ENCODE results near the gene TNFRSF12A.

Gene TNFRSF12A

DNA sequence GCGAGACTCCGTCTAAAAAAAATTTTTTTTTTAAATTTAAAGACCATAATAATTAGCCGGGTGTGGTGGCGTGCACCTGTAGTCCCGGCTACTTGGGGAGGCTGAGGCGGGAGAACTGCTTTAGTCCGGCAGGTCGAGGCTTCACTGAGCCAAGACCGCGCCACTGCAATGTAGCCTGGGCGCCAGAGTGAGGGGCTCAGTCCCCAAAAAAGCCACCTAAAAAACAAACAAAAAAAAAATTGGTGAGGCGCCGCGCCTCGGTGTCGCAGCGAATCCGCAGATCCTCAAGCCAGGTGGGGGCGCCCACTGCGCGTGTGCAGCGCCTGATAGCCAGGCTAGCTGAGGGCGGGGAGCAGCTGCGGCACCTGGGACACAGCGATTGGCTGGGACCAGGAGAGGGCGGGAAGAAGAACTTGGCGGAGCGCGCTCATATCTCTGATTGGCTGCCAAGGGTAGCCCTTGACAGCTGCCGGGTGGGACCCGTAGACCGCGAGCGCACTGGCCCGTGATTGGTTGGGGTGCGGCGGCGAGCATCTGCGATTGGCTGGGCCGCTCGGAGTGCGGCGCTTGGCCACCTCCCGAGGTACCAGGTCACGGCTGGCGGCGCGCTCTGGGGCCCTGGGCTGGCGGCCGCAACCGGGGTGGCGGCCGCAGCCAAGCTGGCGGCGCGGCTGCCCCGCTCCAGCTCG, 16.4 kb upstream of the TNFRSF12A start:
- in situ Hi-C loops (cut with MboI; ENCODE audit: low sequenced_read_pairs, unreplicated experiment), result no loop called here
- TF ChIP-seq, protein P1, sequence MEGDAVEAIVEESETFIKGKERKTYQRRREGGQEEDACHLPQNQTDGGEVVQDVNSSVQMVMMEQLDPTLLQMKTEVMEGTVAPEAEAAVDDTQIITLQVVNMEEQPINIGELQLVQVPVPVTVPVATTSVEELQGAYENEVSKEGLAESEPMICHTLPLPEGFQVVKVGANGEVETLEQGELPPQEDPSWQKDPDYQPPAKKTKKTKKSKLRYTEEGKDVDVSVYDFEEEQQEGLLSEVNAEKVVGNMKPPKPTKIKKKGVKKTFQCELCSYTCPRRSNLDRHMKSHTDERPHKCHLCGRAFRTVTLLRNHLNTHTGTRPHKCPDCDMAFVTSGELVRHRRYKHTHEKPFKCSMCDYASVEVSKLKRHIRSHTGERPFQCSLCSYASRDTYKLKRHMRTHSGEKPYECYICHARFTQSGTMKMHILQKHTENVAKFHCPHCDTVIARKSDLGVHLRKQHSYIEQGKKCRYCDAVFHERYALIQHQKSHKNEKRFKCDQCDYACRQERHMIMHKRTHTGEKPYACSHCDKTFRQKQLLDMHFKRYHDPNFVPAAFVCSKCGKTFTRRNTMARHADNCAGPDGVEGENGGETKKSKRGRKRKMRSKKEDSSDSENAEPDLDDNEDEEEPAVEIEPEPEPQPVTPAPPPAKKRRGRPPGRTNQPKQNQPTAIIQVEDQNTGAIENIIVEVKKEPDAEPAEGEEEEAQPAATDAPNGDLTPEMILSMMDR (IDR thresholded peaks at IDR 0.05; ENCODE audit: borderline replicate concordance, control extremely low read depth, extremely low read depth, insufficient read depth, missing control alignments), result peak; percentile 78
- DNase-seq (ENCODE audit: low spot score), result peak; percentile 100

DNA sequence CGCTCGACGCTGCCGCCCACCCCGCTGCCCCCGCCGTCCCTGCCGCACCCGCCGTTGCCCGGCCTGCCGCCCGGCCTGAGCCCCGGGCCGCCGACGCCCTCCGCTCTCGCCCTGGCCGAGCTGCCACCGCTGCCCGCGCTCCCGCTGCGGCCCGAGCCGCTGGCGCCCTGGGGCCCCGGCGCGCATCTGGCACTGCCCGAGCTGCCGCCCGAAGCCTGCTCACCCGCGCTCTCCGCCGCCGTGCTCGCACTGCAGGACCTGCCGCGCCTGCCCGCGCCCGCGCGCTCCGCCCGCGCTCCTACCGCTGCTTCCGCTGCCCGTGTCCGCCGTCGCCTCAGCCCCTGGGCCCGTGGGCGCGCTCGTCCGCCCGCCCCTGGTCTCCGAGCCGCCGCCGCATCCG, 15.8 kb upstream of the TNFRSF12A start:
- in situ Hi-C loops (cut with MboI; ENCODE audit: low sequenced_read_pairs, unreplicated experiment), result no loop called here
- TF ChIP-seq, protein P1 (IDR thresholded peaks at IDR 0.05; ENCODE audit: borderline replicate concordance, control extremely low read depth, extremely low read depth, insufficient read depth, missing control alignments), result no peak
- no peak for DNase-seq (ENCODE audit: low spot score)

DNA sequence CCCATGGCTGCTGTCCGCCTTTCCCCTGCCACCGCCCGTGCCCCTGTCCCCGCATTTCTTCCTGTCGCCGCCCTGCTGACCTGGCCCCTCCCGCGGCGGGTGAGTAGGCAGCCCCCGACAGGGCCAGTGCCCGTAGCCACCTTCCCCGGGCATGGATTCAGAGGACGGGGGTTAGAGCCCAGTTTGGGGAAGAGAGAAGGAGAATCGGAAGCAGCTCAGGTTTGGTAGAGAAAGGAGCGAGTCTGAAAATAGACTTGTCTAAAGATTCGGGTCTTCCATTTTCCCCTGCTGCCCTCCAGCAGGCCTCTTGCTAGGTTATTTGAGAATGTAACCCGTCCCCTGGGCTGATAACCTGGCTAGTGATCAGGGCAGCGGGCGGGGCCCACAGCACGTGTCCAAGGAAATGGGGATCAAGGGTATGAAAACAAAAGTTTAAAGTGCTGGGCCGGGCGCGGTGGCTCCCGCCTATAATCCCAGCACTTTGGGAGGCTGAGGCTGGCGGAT, 15.3 kb upstream of the TNFRSF12A start:
- in situ Hi-C loops (cut with MboI; ENCODE audit: low sequenced_read_pairs, unreplicated experiment), result no loop called here
- TF ChIP-seq, protein P1 (IDR thresholded peaks at IDR 0.05; ENCODE audit: borderline replicate concordance, control extremely low read depth, extremely low read depth, insufficient read depth, missing control alignments), result no peak
- DNase-seq (ENCODE audit: low spot score), result no peak

DNA sequence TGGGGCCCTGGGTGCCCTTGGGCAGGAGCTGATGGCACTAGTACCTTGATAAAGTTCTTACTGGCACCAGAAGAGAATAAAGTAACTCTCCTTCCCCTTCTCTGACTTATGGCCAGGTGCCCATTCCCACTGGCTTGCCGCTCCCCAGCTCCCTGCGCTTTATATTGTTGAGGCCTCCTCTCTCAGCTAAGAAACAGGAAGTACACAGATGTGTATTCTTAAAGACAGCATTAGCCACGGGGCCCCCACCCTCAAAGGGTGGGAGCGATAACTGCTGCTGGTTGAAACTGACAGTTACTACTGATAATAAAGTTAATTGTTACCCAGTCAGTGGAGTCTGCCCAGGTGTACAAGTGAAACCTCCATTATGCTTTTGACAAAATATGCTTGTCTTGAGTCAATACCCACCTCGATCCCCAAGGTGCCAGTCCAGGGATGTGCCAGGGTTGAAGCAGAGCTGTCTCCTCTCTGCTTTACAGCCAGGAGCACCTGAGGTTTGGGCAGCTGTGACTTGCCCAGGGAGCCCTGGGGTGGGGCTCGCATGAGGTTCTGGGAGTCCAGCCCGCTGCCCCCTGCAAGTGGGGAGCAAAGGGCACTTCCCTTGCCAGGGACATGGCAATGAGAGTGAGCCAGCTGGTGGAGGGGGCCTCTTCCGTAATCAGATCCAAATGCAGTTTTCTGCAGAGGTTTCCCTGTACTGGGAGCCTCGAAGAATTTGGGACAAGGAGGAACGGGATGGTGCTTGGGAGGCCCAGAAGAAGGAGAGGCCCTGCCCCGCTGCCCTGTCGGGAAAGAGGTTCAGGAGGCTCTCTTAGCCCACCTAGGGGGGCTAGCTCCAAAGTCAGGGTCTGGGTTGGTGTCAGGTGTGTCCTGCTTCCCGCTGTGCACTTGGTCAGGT, 12.9 kb upstream of the TNFRSF12A start:
- TF ChIP-seq, protein P1 (IDR thresholded peaks at IDR 0.05; ENCODE audit: borderline replicate concordance, control extremely low read depth, extremely low read depth, insufficient read depth, missing control alignments), result no peak
- in situ Hi-C loops (cut with MboI; ENCODE audit: low sequenced_read_pairs, unreplicated experiment), result no loop called here
- DNase-seq (ENCODE audit: low spot score), result no peak

DNA sequence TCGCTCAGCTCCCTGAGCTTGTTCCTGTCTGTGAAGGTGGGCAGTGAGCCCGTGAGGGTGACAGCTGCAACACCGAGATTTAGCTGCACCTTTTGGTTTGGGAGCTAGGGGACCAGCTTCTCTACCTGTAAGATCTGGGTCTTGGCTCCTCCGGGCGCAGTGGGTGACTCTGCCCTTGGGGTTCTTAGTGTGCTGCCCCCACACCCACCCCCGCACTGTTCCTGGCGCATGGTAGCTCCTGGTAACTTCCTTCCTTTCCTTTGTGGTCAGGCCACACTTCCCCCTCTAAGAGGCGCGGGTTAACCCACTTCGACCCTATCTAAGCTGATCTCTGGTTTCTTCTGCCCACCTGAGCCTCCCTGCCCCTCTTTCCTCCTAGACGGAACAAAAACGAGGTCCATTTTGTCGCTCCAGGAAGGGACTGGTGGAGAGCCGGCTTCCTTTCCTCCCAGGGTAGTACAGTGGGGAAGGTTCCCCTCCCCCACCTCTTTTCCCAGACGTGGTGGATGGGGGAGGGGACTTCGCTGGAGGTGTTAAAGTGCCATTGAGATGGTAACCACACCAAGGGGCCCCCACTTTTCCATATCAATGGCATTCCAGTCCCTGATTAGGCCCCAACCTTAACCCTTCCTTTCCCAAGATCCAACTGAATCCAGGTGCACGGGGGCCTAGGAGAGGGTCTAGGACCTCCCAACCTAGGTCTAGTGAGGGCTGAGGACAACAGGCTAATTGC, 12.0 kb upstream of the TNFRSF12A start:
- no peak for DNase-seq (ENCODE audit: low spot score)
- in situ Hi-C loops (cut with MboI; ENCODE audit: low sequenced_read_pairs, unreplicated experiment), result no loop called here
- TF ChIP-seq, protein P1 (IDR thresholded peaks at IDR 0.05; ENCODE audit: borderline replicate concordance, control extremely low read depth, extremely low read depth, insufficient read depth, missing control alignments), result no peak

DNA sequence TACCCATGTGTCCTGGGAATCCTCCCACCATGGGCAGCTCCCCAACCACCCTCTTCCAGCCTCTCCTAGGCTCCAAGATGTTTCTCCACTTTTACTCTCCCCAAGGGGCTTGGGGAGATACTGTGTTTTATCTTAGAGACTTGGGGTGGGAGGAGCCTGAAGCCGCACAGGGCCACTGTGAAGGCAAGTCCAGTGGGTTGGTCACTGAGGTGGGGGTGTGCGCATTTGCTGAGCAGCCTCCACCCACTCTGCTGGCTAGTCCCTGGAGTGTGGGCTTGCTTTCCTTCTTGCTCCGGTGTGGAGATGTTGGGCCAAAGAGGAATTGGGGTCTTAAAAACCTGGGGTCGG, 11.5 kb upstream of the TNFRSF12A start:
- no peak for DNase-seq (ENCODE audit: low spot score)
- in situ Hi-C loops (cut with MboI; ENCODE audit: low sequenced_read_pairs, unreplicated experiment), result no loop called here
- TF ChIP-seq, protein P1 (IDR thresholded peaks at IDR 0.05; ENCODE audit: borderline replicate concordance, control extremely low read depth, extremely low read depth, insufficient read depth, missing control alignments), result no peak
